Stomach smooth muscle (tissue), 2 donors: ENCODE results near the gene TMEM184B.

Source experiments
- H3K27ac ChIP-seq: one replicate; pipeline ENCODE4 v1.7.0; 2013; ENCODE audit warnings: mild to moderate bottlenecking, low read length, inconsistent platforms
- H3K27me3 ChIP-seq, 2 donors: one replicate each; pipeline ENCODE4 v1.7.0; 2013; ENCODE audit warnings: low read length in 2 of 2; ENCODE audit not compliant: insufficient read depth in 2 of 2, control insufficient read depth in 1 of 2
- H3K36me3 ChIP-seq, 2 donors: one replicate each; pipeline ENCODE4 v1.7.0; 2013; ENCODE audit warnings: low read length in 2 of 2; ENCODE audit not compliant: control insufficient read depth in 2 of 2, insufficient read depth in 2 of 2
- H3K4me1 ChIP-seq: one replicate; pipeline ENCODE4 v1.7.0; 2013; ENCODE audit warnings: low read length; ENCODE audit not compliant: control insufficient read depth, insufficient read depth
- H3K4me3 ChIP-seq, 2 donors: one replicate each; pipeline ENCODE4 v1.7.0; 2013; ENCODE audit warnings: low read length in 2 of 2
- H3K9ac ChIP-seq, 2 donors: one replicate each; pipeline ENCODE4 v1.7.0; 2013; ENCODE audit warnings: low read length in 2 of 2, mild to moderate bottlenecking in 1 of 2
- H3K9me3 ChIP-seq, 2 donors: one replicate each; pipeline ENCODE4 v1.7.0; 2013; ENCODE audit warnings: low read length in 2 of 2; ENCODE audit not compliant: control insufficient read depth in 2 of 2
- donor health status: healthy.
- donor health status: Pancreatic carcinoma.

Gene TMEM184B

GRCh38 chr22:38212442-38212841, 60.4 kb downstream of the TMEM184B start:
- Histone ChIP-seq H3K27me3 (no peaks in the 10 kb centered on the region), H3K27ac (no peak overlapping the region), H3K9me3 (no peaks in the 10 kb centered on the region), H3K36me3 (no peaks in the 10 kb centered on the region), H3K4me3 (no peak overlapping the region), H3K9ac (no peak overlapping the region), H3K4me1 (peaks cover 16% of the 10 kb centered on the region)

- Histone ChIP-seq H3K4me3 (no peak overlapping the region), H3K27ac (no peak overlapping the region), H3K4me1 (peaks cover 16% of the 10 kb centered on the region), H3K27me3 (no peaks in the 10 kb centered on the region), H3K36me3 (no peaks in the 10 kb centered on the region), H3K9ac (no peak overlapping the region), H3K9me3 (no peaks in the 10 kb centered on the region)
Measured at GRCh38 chr22:38211556-38211955, 61.3 kb downstream of the TMEM184B start.

- no peaks in the 10 kb centered on the region for H3K27me3 ChIP-seq
- peaks cover 24% of the 10 kb centered on the region for H3K4me1 ChIP-seq
- H3K9ac ChIP-seq = no peak overlapping the region
- H3K4me3 ChIP-seq = no peak overlapping the region
- no peak overlapping the region for H3K27ac ChIP-seq
- H3K9me3 ChIP-seq = no peaks in the 10 kb centered on the region
- H3K36me3 ChIP-seq = no peaks in the 10 kb centered on the region
Measured at GRCh38 chr22:38208551-38208968, 64.2 kb downstream of the TMEM184B start.

- Histone ChIP-seq H3K9ac (no peak overlapping the region), H3K27me3 (no peaks in the 10 kb centered on the region), H3K27ac (no peak overlapping the region), H3K4me1 (peaks cover 28% of the 10 kb centered on the region), H3K9me3 (no peaks in the 10 kb centered on the region), H3K36me3 (no peaks in the 10 kb centered on the region), H3K4me3 (no peak overlapping the region)
Measured at GRCh38 chr22:38207898-38208432, 64.8 kb downstream of the TMEM184B start.

DNA sequence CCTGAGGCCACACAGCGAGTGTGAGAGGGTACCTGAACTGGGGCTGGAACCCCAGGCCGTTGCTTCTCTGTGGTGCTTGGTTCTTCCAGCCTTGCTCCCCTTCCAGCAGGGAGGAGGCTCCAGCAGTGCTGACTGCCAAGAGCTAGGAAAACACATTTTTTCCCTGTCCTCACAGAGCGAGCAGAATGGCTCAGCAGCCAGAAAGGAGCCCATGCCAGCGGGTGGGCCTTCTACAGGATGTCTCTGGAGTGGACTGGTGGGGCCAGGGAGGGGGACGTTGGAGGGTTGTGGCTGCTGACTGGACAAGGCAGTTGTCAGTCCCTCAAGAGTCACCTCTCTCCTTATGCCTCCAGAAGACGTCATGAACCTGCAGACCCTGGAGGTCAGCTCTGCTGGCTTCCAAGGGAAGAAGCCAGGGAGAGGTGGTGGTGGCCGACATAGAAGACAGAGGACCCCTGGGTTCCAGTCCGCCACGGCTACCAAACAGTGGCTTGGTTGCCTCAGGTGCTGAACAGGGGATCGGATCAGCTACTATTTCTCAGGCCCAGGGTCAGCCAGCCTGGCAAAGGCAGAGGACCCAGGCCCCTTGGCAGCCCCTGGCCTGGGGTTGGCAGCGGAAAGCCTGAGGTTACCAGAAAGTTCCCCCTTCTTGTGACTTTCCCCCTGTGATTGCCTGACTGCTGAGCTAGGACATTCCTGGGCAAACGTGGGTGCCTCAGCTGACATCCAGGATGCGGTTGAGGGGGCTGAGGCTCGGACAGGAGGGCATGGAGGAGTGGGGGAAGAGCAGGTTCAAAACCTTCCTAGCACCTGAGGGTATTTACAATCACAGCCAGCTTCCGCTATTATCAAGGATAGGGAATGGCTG, 67.3 kb downstream of the TMEM184B start:
- Histone ChIP-seq H3K9ac (peak overlapping the region; percentile 12 to 21), H3K4me3 (peak overlapping the region in 1 of 2 donors; percentile 47)

GRCh38 chr22:38204784-38205183, 68.0 kb downstream of the TMEM184B start:
- Histone ChIP-seq H3K4me1 (peaks cover 43% of the 10 kb centered on the region), H3K27me3 (no peaks in the 10 kb centered on the region), H3K36me3 (no peaks in the 10 kb centered on the region), H3K27ac (peak overlapping the region; percentile 75), H3K4me3 (peak overlapping the region in 1 of 2 donors; percentile 47), H3K9ac (peak overlapping the region; percentile 12 to 21), H3K9me3 (no peaks in the 10 kb centered on the region)

More for the DNA sequence above, 67.3 kb downstream of the TMEM184B start:
- H3K4me1 ChIP-seq = peaks cover 43% of the 10 kb centered on the region
- H3K27me3 ChIP-seq = no peaks in the 10 kb centered on the region
- peak overlapping the region; percentile 75 for H3K27ac ChIP-seq
- H3K36me3 ChIP-seq = no peaks in the 10 kb centered on the region
- no peaks in the 10 kb centered on the region for H3K9me3 ChIP-seq

DNA sequence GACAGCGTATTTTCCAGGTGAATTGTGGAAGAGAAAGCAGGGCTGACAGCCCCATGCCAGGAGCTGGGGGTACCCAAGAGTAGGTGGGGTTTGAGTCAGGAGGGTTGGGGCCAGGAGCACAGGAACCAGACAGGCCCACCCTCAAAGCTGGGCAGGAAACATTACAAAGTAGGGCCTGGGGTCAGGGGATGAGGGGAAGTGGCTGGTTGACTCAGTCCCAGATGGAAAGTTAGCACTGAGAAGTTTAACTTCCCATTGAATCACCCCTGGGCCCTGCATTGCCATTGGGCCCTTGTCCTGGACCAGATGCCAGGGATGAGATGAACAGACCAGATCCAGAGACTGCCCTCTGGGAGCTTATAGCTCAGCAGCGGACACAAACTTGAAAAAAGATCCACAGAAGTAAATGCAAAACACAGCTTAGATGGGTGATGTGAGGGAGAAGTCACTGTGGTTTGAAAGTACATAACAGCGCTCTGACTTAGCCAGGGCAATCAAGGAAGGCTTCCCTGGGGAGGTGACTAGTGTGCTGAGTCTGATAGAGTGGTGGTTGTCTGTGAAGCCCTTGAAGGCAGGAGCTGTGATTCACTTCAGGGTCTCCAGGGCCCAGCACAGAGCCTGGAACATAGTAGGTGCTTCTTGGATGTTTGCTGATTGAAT, 68.8 kb downstream of the TMEM184B start:
- H3K9me3 ChIP-seq = no peaks in the 10 kb centered on the region
- peak overlapping the region; percentile 92 for H3K27ac ChIP-seq
- H3K4me3 ChIP-seq = peak overlapping the region in 1 of 2 donors; percentile 77
- peak overlapping the region in 1 of 2 donors; percentile 13 for H3K9ac ChIP-seq
- H3K36me3 ChIP-seq = no peaks in the 10 kb centered on the region
- H3K27me3 ChIP-seq = no peaks in the 10 kb centered on the region
- H3K4me1 ChIP-seq = peaks cover 43% of the 10 kb centered on the region

GRCh38 chr22:38203090-38203810, 69.6 kb downstream of the TMEM184B start:
- peak overlapping the region; percentile 80 to 87 for H3K9ac ChIP-seq
- H3K4me1 ChIP-seq = peaks cover 43% of the 10 kb centered on the region
- H3K27ac ChIP-seq = peak overlapping the region; percentile 92
- no peaks in the 10 kb centered on the region for H3K27me3 ChIP-seq
- H3K9me3 ChIP-seq = no peaks in the 10 kb centered on the region
- H3K4me3 ChIP-seq = peak overlapping the region; percentile 55 to 77
- no peaks in the 10 kb centered on the region for H3K36me3 ChIP-seq

DNA sequence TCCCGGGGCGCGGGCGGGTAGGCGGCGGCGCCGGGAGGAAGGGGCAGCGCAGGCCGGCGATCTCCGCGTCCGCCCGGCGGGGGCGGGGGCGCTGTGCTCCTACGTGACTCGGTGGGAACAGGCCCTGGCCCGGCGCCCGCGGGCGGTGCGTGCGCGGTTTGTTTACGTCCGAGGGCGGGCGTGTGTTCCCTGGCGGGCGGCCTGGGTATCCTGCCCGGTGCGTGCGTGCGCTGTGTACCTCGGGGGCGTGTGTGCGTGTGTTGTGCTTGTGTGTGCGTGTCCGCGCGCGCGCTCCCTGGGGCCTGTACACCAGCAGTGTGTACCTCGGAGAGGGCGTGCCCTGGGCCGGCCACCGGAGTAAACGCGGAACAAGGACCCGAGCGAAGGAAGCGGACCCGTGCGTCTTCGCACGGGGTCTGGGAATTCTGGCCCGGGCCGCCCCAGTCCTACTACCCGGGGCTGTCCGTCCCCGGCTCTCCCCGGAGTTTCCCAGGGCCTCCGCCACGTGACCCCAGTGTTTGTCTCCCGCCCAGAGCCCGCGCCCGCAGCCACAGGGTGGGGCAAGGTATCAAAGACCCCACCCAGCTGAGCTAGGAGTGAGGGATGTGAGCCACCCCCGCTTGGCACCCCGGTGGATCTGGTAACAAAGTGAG, 70.2 kb downstream of the TMEM184B start:
- no peaks in the 10 kb centered on the region for H3K36me3 ChIP-seq
- H3K27me3 ChIP-seq = no peaks in the 10 kb centered on the region
- peak overlapping the region; percentile 55 to 77 for H3K4me3 ChIP-seq
- H3K4me1 ChIP-seq = peaks cover 43% of the 10 kb centered on the region
- peak overlapping the region; percentile 80 to 87 for H3K9ac ChIP-seq
- peak overlapping the region; percentile 92 for H3K27ac ChIP-seq
- no peaks in the 10 kb centered on the region for H3K9me3 ChIP-seq
